Renal cortical epithelial cell (primary cell): Measurements from ENCODE around the gene MDM4. TPM values are rescaled to one million over a fixed set of nuclear protein-coding genes. Genes with fewer than 3 reads are reported as not detected.
"Not testable (repeated sequence)": the region's sequence is repeated elsewhere in the genome, so short reads cannot be mapped to it uniquely, and the experiment has no call there.

Experiments
- DNase-seq: peaks from one replicate; pipeline ENCODE4 v3.0.0-alpha.2; 2011; ENCODE audit warnings: low read depth
- total RNA-seq: library from RNA; depleted of rRNA; stranded (reverse); fragments of >200 nt; gene quantifications from 2 replicates; pipeline ENCODE4 v1.2.3, GENCODE V29; 2014

MDM4 gene
- total RNA-seq, 1 donor from 2014 or later, result 44.5 TPM

DNA sequence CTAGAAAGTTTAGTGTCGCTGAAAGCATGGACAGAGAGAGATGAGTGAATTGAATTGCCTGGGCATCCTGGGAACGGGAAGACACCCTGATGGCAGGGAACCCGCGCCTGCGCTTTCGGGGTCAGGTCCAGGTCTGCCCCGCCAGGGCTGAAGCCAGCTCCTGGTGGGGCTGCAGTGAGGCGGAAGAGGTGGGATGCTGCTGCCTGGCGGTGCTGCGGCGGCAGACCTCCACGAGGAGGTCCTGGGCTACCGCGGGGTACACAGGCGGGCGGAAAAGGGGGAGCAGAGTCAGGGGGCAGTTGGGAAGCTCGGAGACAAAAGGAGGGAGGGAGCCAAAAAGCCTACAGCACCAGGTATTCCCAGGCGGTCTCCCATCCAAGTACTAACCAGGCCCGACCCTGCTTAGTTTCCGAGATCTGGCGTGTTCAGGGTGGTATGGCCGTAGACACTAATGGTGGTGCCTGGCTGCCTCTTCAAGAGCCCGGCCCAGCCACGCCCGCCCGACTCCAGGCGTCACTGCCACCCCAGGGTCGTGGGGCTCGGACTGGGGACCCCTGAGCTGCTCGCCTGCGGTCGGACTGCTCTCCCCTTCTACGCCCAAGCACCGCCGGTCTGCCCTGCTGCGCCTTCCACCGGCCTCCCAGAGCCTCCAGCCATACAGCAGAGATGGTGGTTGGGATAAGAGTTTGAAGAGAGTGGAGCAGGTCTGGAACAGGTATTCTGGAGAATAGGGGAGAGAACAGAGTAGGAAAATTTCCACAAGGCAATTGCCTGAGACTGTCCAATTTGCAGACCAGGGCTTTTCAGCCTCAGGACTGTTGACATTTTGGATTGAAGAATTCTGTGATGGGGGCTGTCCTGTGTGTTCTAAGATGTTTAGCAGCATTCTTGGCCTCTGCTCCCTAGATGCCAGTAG is 46.1 kb downstream of the MDM4 start:
- no peak for DNase-seq

DNA sequence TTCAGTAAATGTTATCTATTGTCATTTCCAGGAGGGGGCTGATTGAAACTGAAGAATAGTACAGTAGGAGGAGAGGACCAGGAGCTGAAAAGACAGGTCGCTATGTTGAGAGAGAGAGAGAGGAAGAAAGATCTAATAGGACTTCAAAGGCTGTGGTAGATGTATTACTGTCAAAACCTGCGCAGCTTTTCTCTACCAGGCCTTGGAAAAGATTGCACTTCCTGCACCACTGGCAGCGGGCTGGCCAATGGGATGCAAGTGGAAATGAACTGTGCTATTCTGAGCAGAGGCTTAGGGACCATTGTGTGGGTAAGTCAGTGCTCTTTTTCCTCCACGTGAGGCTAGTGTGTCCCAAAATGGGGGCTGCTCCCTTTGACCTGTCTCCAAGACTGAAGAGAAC is 47.1 kb downstream of the MDM4 start:
- no peak for DNase-seq

DNA sequence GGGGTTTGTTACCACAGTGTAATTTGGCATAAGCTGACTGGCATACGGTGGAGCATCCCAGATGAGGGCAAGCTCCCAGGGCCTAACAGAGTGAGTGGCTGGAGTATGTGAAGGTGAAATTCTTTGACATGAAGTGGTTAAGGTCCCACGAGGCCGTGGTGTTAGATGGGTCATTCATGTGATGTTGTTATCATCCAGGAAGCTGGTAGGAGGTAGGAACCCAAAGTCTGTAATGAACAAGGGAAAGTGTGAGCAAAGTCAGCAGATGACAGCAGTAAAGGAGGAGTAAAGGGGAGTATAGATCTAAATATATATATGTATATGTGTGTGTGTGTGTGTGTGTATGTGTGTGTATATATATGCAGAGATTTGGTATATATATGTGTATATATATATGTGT is 47.6 kb downstream of the MDM4 start:
- no peak for DNase-seq

DNA sequence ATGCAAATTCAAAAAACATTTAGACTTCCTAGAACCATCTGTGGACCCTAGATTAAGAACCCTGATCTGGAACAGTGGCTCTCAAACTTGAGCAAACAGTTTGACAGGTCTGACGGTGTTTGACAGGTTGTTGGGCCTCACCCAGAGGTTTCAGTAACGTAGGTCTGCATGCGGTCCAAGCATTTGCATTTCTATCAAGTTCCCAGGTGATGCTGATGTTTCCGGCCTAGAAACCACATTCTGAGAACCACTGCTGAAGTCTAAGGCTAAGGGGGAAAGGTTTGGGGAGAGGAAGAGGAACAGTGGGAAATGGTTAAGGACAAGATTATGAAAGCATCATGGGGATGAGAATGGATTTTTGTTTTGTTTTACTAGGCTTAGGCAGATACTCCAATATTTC is 48.6 kb downstream of the MDM4 start:
- DNase-seq, result no peak

DNA sequence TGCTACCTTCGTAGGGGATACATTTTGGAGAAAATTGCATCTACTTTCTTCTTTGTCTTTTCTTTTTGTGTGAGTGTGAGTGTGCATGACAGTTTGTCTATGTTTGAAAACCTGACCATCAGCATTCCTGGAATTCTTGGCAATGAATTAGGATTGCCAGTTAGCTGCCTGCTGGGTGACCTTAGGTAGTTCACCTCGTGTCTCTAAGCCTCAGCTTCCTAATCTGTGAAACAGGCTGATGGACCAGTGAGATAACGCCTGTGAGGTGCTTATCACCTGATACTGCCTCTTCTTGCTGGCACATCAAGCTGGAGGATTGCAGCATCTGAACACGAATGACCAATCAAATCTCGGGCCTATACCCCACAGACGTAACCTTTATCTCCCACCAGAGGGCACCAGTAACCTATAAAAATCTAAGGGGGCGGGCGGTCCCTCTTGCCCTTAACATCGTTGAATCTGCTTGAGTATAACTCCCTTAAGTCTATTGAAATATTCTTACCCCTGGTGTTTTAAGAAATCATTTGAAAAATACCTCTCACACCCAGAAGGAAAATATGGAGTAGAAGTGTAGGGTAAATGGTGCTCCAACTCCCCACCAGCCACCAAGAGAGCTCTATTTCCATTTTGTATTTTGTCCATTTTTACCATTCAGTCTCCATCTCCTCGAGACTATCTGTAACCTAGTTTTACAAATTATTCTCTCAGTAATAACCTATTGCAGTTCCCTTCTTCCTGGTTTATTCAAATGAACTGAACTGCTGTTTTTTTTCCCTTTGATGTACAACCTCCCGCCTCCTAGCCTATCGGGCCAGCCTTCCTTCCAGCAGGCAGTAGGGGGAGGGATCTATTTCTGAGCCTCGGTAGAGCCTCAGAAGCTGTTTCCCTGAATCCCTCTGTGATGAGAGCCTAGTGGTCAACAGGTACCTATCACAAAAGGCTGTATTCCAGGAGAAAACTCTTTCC is 49.7 kb downstream of the MDM4 start:
- peak; percentile 58 for DNase-seq

DNA sequence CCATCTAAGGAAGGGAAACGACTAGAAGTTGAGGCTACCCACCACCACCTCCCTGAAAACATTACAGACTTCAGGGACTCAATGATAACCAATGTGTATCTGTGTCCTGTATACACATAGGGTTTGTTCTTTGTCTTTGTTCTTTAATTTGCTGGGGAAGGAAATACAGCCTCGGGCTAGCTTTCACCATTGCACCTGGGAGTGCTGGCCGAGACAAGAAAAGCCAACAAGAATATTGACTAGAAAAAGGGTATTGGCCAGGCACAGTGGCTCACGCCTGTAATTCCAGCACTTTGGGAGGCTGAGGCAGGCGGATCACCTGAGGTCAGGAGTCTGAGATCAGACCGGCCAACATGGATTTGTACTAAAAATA is 50.4 kb downstream of the MDM4 start:
- DNase-seq, result no peak

DNA sequence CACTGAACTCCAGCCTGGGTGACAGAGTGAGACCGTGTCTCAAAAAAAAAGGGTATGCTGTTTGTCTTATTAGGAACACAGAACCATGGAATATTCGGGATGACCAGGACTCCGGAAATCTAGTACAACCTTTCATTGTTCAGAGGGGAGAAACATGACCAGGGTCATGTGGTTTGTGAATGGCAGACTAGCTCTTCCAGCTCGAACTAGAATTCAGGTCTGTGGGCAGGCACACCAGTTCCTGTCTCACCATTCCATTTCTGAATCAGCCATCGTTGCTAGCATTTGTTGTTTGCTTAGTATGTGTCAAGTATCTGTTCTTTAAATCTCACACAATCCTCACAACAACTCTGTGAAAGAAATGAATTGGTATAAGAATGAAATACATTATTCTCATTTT is 50.9 kb downstream of the MDM4 start:
- DNase-seq, result peak; percentile 26

DNA sequence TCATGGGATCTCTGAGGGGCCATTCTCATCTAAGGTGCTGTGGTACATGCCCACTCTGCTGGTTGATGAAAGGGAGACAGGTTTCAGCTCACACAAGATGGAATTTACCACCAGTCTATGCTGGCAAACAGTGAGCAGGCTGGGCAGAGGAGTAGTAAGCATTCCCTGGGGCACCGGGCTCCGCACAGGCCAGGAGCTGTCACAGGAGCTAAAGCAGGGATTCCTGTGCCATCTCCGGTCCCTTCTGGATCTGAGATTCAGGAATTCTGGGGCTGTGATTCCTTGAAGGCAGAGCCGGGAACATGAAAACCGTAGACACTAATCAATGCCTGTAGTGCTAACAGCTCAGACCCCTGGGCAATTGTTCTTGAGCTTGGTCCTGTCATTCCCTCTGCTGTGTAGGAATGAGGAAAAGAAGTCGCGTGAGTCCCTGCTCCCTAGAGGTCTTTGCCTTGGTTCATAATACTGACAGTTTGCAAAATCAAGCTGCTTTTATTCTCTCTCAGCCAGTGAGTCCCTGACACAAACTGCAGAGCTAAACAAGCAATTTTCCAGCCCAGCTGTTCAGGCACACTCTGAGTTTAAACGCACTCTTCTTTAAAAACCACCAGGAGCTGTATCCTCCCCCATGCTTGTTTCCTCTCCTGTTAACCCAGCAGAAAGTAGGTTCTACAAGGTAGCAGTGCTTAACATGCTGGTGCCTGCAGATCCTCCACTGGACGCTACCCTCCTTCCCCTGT is 52.5 kb downstream of the MDM4 start:
- no peak for DNase-seq

DNA sequence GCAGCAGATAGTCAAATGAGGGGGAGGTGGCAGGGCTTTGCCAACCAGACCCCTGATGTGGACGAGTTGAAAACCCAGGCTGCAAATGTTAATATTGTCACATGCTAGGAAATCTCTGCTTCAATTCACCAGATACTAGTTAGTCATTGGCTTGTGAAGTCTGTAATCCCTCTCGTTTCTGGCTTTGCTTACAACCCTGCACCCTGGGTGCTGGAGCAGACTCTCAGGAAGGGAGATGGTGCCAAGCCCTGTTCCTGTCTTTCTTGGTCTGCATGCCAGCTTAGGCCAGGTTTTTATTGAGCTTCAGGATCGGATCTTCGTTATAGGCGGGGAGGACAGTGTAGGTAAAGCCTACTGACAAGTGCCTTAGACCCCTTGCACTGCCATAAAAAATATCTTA is 53.3 kb downstream of the MDM4 start:
- no peak for DNase-seq

DNA sequence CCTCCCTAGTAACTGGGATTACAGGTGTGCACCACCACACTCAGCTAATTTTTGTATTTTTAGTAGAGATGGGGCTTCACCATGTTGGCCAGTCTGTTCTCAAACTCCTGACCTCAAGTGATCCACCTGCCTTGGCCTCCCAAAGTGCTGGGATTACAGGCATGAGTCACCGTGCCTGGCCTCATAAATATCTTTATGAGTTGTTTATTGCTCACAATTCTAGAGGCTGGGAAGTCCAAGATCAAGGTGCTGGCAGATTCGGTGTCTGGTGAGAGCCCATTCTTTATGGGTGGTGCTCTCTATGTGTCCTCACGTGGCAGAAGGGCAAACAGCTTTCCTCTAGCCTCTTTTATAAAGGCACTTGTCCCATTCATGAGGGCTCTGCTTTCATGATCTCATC is 53.8 kb downstream of the MDM4 start:
- DNase-seq, result not testable (repeated sequence)

DNA sequence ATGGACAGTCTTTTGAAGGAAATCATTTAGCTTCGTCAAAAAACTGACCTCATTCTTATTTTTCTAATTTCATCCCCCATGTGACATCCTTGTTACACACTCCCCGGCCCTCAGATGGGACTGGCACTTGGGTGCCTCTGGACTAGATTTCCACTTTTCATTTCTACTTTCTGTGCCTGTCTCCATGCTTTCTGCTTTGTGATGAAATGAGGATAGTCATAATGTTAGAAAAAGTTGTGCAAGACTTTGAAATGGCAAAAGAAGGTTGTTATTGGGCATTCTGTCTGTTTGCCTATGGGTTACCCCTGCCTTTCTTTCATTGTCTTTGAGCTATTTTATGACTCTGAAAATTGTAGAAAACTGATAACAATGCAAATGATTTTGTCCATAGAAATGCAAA is 54.9 kb downstream of the MDM4 start:
- no peak for DNase-seq

DNA sequence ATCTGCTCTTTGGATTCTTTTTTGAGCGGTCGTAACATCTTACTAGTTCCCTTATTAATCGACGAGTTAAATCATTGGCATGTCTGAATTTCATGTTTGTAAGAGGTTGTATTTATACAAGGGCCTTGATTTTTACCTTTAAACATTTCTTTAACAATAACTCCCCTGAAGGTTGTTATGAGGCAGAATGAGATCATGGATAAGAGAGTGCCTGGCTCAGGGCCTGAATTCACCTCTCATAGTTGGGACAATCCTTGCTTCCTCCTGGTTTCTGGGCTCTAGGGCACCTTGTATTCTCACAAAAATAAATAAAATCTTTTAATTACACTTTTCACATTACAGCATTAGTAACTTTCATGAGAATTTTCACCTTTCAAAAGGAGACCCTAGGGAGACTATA is 55.4 kb downstream of the MDM4 start:
- no peak for DNase-seq

DNA sequence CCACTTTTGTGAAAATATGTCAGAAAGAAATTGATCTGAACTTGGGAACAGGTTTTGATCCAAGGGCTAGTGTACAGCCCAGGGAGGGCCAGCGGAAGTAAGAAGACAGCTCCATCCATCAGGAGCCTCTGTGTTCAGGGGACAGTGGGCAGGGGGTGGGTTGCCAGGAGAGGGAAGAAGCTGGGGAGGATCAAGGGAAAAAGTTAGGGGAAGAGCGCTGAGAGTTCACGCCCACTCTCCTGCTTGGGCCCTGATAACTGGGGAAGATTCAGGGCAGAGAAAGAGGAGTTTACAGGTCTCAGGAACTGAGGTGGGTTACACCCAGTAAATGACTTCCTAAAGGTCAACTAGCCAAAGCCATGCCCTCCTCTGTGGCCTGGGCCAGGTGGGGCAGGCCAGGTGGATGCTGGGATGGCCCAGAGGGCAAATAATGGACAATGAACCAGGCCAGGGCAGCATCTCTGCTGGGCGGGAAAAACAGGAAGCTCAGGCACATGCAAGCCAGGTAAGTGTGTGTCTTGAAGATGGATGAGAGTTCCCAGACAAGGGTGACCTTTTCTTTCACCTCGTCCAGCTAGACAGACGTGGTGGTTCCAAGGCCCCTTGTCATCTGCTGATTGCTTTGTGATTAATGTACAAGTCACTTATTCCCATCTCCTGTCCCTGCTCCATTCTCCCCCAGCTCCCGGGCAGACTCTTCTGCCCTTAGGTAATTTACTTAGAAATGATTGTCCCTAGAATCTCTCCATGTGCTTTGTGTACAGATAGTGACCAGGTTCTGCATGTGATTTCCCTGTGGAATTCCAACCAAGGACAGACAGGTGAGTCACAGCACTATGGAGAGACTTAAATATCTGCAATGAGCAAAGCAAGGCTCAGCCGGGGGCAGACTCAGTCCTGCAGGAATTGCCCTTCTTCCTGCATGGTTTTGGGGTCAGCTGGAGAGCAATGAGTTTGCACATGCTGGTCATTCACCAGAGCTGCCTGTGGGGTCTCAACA is 57.0 kb downstream of the MDM4 start:
- DNase-seq, result peak; percentile 58

DNA sequence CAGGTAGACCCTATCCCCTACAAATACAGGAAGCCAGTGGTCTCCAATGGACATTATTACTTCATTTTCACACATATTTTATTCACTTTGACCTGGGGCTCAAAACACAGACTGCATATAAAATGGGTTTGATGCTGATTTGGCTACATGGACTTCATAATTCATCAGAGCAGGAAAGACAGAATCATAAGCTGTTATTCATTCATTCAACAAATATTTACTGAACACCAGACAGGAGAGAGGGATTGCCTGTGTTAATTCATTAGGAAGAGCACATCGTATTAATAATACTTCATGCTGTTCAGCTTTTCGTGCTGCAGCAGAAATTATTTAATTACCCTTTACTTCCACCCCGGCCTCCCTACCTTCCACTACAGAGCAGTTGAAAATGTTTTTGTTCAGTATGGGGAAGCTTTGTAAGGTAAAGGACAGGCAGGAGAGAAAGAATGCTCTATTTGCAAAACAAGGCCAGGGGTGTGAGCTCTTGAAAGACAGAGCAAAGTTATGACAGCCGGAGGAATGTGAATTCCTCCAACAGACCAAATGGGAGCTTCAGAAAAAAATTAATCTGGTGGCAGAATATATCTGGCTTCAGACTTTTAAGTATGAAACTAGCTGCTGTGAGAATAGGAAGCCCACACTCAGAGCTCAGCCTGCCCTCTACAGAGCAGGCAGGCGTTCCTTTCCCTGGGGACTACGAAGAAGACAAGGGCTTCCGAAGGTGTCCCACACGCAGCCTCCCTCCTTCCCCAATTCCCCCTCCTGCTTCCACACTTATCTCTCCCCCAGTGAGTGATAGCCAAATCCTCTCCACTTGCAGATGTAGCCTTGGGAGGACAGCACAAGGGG is 58.0 kb downstream of the MDM4 start:
- no peak for DNase-seq

DNA sequence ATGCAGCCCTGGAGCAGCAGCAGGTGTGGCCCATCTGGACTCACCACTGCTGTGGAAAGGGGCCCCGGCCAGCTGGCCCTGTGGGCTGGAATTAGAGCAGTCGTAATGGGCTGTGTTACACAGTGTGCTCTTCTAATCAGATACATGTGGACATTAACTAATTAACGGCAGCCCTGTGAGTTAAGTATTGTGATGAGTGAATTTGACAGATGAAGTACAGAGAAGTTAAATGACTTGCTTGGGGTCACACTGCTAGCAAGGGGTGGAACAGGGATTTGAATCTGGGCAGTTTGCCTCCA is 58.6 kb downstream of the MDM4 start:
- no peak for DNase-seq

DNA sequence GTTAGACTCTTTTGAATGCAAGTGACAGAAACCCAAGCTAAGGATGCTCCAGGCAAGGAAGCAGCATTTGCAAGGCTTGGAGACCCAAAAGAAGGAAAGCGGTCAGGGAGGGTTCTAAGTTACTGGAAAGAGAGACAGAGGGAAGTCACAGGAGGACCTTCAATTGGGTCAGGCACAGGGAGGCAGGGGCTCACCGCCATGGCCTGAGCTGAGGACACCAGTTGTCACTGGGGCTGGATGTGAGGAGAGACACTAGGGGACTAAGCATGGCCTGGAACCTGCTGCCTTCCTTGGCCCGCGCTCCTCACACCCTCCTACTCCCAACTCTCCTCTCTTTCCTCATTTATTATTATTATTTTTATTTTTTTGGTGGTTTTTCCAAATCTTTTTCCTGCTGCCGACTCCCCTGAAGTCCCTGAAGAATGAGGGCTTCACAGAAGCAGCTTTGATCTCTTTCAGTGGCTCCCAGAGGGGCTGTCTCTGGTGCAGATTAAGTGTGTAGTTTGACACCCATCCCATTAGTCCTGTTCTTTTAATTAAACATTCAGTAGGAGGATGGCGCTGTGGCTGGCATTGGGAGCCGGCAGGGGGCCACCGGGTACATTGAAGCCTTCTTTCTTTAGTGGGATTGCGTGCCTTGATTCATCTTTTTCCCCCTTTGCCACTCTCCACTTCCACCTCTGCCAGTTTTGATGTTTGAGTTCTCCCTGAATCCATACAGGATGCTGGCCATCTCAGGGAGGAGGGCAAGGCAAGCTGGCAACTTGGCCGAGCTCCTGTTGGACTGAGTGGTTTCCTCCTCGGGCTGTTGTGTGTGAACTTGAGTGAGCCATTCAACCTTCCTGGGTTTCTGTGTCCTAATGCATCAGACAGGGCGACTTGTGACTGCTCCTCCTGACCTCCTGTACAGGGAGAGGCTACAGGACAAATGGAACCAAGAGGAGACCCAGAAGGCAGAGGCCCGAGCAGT is 59.3 kb downstream of the MDM4 start:
- DNase-seq, result no peak

DNA sequence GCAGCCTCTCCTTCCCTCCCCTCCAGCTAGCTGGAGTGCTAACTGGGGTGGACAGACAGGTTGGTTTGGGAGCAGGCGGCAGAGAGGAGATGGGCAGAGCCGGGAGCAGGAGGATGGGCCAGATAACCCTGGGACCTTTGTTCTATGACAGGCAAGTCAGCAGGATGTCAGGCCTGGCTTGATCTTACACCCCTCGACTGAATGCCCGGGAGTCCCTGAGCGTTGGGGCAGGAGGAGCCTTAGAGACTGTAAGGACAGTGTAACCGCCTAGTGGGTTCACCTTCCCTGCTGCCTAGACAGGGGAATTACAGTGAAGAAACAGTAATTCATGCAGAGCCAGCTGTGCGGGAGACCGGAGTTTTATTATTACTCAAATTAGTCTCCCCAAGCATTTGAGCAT is 60.2 kb downstream of the MDM4 start:
- DNase-seq, result no peak

DNA sequence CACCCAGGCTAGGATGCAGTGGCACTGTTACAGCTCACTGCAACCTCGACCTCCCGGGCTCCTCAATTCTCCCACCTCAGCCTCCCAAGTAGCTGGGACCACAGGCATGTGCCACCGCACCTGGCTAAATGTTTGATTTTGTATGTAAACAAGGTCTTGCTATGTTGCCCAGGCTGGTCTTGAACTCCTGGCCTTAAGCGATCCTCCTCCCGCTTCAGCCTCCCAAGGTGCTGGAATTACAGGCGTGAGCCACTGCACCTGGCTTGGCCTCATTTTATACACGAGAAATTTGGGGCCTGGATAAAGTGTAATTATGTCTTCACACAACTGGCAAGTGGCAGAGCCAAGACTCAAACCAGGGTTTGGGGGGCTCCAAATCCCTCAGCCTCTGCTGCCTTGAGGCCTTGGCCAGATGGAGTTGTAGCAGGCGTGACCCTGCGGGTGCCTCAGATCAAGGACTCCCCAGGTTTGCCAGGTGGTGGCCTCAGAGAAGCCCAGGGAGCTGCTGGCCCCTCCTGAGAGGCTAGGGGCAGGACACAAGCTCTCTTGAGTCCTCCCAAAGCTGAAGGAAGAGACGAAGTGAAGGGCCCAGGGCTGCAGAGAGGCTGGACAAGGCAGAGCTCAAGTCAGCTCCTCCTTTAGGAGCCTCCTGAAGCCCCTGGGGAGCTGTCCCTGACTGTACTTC is 61.7 kb downstream of the MDM4 start:
- no peak for DNase-seq
